Measurements from ENCODE around the gene PTGDR.

PTGDR gene

DNA sequence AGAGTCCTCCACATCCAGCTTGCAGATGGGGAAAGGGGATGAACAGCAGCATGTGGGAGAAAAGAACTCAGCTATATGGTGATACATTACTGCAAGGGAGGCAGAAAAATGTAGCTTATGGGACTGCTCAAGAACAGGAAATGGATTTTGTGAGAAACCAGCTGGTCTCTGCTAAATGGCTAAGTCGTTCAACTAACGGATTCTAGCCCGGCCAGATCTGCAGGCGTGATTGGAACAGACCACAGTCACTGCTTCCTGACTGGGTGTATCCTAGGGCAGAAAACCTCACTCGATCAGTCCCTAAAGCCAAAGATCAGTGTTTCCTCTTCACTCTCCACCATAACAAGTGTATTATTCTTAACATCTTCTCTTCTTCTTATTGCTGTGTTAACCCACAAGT, 8.1 kb upstream of the PTGDR start:
- TF ChIP-seq RARB (CRISPR knock-in tag; IDR thresholded peaks at IDR 0.05), result no peak
- TF ChIP-seq, protein P1, sequence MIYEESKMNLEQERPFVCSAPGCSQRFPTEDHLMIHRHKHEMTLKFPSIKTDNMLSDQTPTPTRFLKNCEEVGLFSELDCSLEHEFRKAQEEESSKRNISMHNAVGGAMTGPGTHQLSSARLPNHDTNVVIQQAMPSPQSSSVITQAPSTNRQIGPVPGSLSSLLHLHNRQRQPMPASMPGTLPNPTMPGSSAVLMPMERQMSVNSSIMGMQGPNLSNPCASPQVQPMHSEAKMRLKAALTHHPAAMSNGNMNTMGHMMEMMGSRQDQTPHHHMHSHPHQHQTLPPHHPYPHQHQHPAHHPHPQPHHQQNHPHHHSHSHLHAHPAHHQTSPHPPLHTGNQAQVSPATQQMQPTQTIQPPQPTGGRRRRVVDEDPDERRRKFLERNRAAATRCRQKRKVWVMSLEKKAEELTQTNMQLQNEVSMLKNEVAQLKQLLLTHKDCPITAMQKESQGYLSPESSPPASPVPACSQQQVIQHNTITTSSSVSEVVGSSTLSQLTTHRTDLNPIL (CRISPR knock-in tag; IDR thresholded peaks at IDR 0.05; ENCODE audit: low read depth), result no peak
- TF ChIP-seq, protein P2, sequence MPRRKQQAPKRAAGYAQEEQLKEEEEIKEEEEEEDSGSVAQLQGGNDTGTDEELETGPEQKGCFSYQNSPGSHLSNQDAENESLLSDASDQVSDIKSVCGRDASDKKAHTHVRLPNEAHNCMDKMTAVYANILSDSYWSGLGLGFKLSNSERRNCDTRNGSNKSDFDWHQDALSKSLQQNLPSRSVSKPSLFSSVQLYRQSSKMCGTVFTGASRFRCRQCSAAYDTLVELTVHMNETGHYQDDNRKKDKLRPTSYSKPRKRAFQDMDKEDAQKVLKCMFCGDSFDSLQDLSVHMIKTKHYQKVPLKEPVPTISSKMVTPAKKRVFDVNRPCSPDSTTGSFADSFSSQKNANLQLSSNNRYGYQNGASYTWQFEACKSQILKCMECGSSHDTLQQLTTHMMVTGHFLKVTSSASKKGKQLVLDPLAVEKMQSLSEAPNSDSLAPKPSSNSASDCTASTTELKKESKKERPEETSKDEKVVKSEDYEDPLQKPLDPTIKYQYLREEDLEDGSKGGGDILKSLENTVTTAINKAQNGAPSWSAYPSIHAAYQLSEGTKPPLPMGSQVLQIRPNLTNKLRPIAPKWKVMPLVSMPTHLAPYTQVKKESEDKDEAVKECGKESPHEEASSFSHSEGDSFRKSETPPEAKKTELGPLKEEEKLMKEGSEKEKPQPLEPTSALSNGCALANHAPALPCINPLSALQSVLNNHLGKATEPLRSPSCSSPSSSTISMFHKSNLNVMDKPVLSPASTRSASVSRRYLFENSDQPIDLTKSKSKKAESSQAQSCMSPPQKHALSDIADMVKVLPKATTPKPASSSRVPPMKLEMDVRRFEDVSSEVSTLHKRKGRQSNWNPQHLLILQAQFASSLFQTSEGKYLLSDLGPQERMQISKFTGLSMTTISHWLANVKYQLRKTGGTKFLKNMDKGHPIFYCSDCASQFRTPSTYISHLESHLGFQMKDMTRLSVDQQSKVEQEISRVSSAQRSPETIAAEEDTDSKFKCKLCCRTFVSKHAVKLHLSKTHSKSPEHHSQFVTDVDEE (CRISPR knock-in tag; IDR thresholded peaks at IDR 0.05), result no peak
- no peak for TF ChIP-seq ZFP3 (CRISPR knock-in tag; IDR thresholded peaks at IDR 0.05)
- TF ChIP-seq ARNTL (CRISPR knock-in tag; IDR thresholded peaks at IDR 0.05; ENCODE audit: borderline replicate concordance, low read depth), result no peak
- no peak for TF ChIP-seq ZC3H10 (CRISPR knock-in tag; IDR thresholded peaks at IDR 0.05)
- TF ChIP-seq ZNF8 (CRISPR knock-in tag; IDR thresholded peaks at IDR 0.05), result no peak
- no peak for TF ChIP-seq SNAI2 (CRISPR knock-in tag; IDR thresholded peaks at IDR 0.05)
- TF ChIP-seq ESRRG (CRISPR knock-in tag; IDR thresholded peaks at IDR 0.05), result no peak
- no peak for TF ChIP-seq ISL1 (CRISPR knock-in tag; IDR thresholded peaks at IDR 0.05)
- no peak for TF ChIP-seq BACH2 (CRISPR knock-in tag; IDR thresholded peaks at IDR 0.05; ENCODE audit: borderline replicate concordance)
- TF ChIP-seq, protein P3, sequence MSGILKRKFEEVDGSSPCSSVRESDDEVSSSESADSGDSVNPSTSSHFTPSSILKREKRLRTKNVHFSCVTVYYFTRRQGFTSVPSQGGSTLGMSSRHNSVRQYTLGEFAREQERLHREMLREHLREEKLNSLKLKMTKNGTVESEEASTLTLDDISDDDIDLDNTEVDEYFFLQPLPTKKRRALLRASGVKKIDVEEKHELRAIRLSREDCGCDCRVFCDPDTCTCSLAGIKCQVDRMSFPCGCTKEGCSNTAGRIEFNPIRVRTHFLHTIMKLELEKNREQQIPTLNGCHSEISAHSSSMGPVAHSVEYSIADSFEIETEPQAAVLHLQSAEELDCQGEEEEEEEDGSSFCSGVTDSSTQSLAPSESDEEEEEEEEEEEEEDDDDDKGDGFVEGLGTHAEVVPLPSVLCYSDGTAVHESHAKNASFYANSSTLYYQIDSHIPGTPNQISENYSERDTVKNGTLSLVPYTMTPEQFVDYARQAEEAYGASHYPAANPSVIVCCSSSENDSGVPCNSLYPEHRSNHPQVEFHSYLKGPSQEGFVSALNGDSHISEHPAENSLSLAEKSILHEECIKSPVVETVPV (CRISPR knock-in tag; IDR thresholded peaks at IDR 0.05), result no peak
- ATAC-seq, result no peak

DNA sequence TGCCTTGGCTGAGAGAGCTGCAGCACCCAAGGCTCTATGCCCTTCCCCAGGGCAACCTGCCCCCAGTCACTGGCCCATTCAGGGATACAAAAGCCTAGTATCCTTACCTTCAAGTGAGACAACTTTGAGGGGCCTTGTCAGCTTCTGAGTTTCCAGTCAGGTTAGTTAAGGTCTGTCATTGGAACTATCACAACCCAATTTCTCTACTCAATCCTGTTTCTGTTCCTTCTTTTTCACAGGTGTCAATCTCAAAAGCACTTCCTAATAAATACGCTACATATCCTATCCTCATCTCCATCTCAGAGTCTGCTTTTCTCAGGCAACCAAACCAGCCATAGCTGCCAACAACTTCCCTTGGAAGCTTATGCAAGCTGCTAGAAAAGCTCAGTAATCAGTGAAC, 4.9 kb upstream of the PTGDR start:
- ATAC-seq, result no peak
- TF ChIP-seq ZNF565 (CRISPR knock-in tag; conservative IDR thresholded peaks at IDR 0.05; ENCODE audit: low read depth) (no peak), CSDC2 (CRISPR knock-in tag; IDR thresholded peaks at IDR 0.05) (no peak), SNAI2 (CRISPR knock-in tag; IDR thresholded peaks at IDR 0.05) (no peak), OSR1 (CRISPR knock-in tag; IDR thresholded peaks at IDR 0.05) (no peak), ARNTL (CRISPR knock-in tag; IDR thresholded peaks at IDR 0.05; ENCODE audit: borderline replicate concordance, low read depth) (no peak), ZFP30 (CRISPR knock-in tag; IDR thresholded peaks at IDR 0.05) (no peak), ISL1 (CRISPR knock-in tag; IDR thresholded peaks at IDR 0.05) (no peak)
- TF ChIP-seq, protein P4, sequence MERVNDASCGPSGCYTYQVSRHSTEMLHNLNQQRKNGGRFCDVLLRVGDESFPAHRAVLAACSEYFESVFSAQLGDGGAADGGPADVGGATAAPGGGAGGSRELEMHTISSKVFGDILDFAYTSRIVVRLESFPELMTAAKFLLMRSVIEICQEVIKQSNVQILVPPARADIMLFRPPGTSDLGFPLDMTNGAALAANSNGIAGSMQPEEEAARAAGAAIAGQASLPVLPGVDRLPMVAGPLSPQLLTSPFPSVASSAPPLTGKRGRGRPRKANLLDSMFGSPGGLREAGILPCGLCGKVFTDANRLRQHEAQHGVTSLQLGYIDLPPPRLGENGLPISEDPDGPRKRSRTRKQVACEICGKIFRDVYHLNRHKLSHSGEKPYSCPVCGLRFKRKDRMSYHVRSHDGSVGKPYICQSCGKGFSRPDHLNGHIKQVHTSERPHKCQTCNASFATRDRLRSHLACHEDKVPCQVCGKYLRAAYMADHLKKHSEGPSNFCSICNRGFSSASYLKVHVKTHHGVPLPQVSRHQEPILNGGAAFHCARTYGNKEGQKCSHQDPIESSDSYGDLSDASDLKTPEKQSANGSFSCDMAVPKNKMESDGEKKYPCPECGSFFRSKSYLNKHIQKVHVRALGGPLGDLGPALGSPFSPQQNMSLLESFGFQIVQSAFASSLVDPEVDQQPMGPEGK (CRISPR knock-in tag; IDR thresholded peaks at IDR 0.05; ENCODE audit: borderline replicate concordance), result no peak
- TF ChIP-seq, protein P2 (CRISPR knock-in tag; IDR thresholded peaks at IDR 0.05), result no peak

DNA sequence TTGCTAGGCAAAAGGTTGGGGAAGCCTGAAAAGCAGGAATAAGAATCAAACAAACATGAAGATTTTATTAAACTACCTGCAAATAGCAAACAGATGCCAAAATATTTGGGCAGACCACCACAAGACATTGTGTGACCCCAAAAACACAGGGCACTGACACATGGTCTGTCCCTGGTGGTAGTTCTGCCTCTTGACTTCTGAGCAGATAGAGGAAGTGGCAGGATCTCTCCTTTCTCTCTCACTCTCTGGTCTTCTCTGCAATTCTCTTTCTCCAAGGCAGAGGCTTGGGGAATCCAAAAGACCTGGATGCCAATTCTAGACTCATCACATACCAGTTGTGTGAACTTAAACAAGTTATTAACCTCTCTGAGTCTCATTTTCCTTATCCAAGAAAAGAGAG, 4.3 kb upstream of the PTGDR start:
- TF ChIP-seq PPARA (CRISPR knock-in tag; IDR thresholded peaks at IDR 0.05; ENCODE audit: borderline replicate concordance) (no peak), ISL1 (CRISPR knock-in tag; IDR thresholded peaks at IDR 0.05) (no peak)
- ATAC-seq, result no peak

DNA sequence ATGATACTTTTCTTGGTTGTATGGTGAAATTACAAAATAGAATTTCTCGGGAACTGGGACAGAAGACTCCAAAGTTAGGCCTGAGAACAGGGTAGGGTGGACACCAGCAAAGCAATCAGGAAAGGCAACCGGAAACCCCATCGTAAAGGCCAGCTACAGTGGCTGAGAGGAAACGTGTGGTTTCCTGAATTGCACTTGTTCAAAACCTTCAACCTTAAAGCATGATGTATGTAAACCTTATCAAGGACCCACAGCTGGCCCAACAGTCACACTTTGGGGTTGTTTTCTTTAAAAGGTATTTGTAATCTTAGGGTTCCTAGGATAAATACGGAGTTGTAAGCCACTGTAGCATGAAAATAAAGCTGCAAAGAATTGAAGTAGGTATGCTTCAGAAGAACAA, 2.2 kb upstream of the PTGDR start:
- TF ChIP-seq, protein P3 (CRISPR knock-in tag; IDR thresholded peaks at IDR 0.05), result no peak
- no peak for TF ChIP-seq ZNF8 (CRISPR knock-in tag; IDR thresholded peaks at IDR 0.05)
- no peak for TF ChIP-seq ARNTL (CRISPR knock-in tag; IDR thresholded peaks at IDR 0.05; ENCODE audit: borderline replicate concordance, low read depth)
- TF ChIP-seq PPARA (CRISPR knock-in tag; IDR thresholded peaks at IDR 0.05; ENCODE audit: borderline replicate concordance), result no peak
- TF ChIP-seq GLIS3 (CRISPR knock-in tag; IDR thresholded peaks at IDR 0.05), result no peak
- no peak for TF ChIP-seq SNAI2 (CRISPR knock-in tag; IDR thresholded peaks at IDR 0.05)
- no peak for TF ChIP-seq ISL1 (CRISPR knock-in tag; IDR thresholded peaks at IDR 0.05)
- TF ChIP-seq, protein P4 (CRISPR knock-in tag; IDR thresholded peaks at IDR 0.05; ENCODE audit: borderline replicate concordance), result no peak
- no peak for ATAC-seq
